Measurements from ENCODE around the gene DDX31. TPM values are rescaled to one million over a fixed set of nuclear protein-coding genes. Genes with fewer than 3 reads are reported as not detected.

Gene DDX31
- total RNA-seq, 1 experiment from 2014 or later = 28.4 TPM

DNA sequence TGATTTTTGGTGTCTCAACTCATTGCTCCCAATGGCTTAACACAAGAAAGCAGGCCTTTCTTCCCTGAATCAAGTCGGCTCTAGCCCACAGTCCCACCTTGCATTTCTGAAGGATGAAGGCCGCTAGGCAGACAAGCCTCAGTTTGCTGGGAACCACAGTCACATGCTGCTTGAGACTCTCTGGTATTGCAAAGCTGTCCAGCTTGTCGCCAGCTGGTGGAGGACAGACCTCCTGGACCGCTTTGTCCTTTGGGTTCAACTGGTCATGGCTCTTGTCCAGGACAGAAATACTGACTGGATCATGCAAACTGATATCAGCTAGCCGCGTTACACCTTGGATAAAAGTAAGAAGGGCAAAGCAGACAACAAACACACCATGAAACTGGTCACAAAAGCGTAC lies 23.1 kb downstream of the DDX31 start:
- Histone ChIP-seq H4K5ac (ENCODE audit: insufficient read length, low read depth, low read length) (no peak overlapping the region), H2BK5ac (ENCODE audit: insufficient read length, low read length) (no peak overlapping the region), H3K4me2 (ENCODE audit: insufficient read depth, insufficient read length, low read length) (no peak overlapping the region), H3K79me2 (ENCODE audit: insufficient read depth, low read length) (no peaks in the 10 kb centered on the region), H4K8ac (replicated peaks; ENCODE audit: insufficient read length, low read depth, low read length) (no peak overlapping the region), H3K18ac (ENCODE audit: insufficient read length, low read depth, low read length) (no peak overlapping the region), H4K91ac (ENCODE audit: insufficient read length, low read depth, low read length) (no peak overlapping the region), H2BK15ac (ENCODE audit: low read depth, low read length) (no peak overlapping the region), H3K79me1 (ENCODE audit: insufficient read depth, low read depth, low read length, poor library complexity, severe bottlenecking) (no peaks in the 10 kb centered on the region), H2BK120ac (ENCODE audit: low read depth, low read length, poor library complexity, severe bottlenecking) (no peak overlapping the region), H3K23me2 (ENCODE audit: insufficient read length, low read depth, low read length, poor library complexity, severe bottlenecking) (no peaks in the 10 kb centered on the region), H4K20me1 (ENCODE audit: control insufficient read depth, insufficient read depth, insufficient read length) (no peaks in the 10 kb centered on the region), H3K14ac (ENCODE audit: insufficient read depth, low read length) (no peak overlapping the region), H3K9ac (ENCODE audit: extremely low read depth, insufficient read length, low read length) (no peak overlapping the region), H3K27me3 (ENCODE audit: insufficient read depth, low read length) (no peaks in the 10 kb centered on the region), H2AK5ac (ENCODE audit: insufficient read length, low read length) (no peak overlapping the region), H2BK20ac (ENCODE audit: low read depth, low read length, poor library complexity, severe bottlenecking) (no peak overlapping the region), H3K4me1 (ENCODE audit: insufficient read depth, low read length) (no peaks in the 10 kb centered on the region), H3K9me3 (ENCODE audit: control insufficient read depth, low read depth, low read length) (no peaks in the 10 kb centered on the region), H3K23ac (ENCODE audit: insufficient read length, low read depth, low read length) (no peak overlapping the region), H3K27ac (ENCODE audit: insufficient read length, low read depth, low read length) (no peak overlapping the region), H3K56ac (ENCODE audit: insufficient read length, low read depth, low read length) (no peak overlapping the region), H3T11ph (ENCODE audit: low read length) (no peak overlapping the region), H3K4ac (ENCODE audit: low read depth, low read length) (no peak overlapping the region), H2BK12ac (ENCODE audit: insufficient read length, low read depth, low read length) (no peak overlapping the region), H2AFZ (ENCODE audit: low read length) (no peak overlapping the region)
- no CpG with 5 or more reads among the region's 7 CpGs for WGBS (ENCODE audit: extremely low coverage, insufficient read length, low lambda C conversion rate)
- TF ChIP-seq, protein P1, sequence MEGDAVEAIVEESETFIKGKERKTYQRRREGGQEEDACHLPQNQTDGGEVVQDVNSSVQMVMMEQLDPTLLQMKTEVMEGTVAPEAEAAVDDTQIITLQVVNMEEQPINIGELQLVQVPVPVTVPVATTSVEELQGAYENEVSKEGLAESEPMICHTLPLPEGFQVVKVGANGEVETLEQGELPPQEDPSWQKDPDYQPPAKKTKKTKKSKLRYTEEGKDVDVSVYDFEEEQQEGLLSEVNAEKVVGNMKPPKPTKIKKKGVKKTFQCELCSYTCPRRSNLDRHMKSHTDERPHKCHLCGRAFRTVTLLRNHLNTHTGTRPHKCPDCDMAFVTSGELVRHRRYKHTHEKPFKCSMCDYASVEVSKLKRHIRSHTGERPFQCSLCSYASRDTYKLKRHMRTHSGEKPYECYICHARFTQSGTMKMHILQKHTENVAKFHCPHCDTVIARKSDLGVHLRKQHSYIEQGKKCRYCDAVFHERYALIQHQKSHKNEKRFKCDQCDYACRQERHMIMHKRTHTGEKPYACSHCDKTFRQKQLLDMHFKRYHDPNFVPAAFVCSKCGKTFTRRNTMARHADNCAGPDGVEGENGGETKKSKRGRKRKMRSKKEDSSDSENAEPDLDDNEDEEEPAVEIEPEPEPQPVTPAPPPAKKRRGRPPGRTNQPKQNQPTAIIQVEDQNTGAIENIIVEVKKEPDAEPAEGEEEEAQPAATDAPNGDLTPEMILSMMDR (conservative IDR thresholded peaks at IDR 0.05) = no peak
- H3K27me3 Mint-ChIP-seq (ENCODE audit: low read depth) = no peaks in the 10 kb centered on the region
- H3K9me3 Mint-ChIP-seq = no peaks in the 10 kb centered on the region
- peaks cover 24 to 71% (median 56%) of the 10 kb centered on the region in 3 experiments for H3K36me3 Mint-ChIP-seq (ENCODE audit: insufficient read depth in 1 of 3, low read depth in 3 of 3)
- H3K4me3 Mint-ChIP-seq = no peak overlapping the region
- no peaks in the 10 kb centered on the region for H3K4me1 Mint-ChIP-seq
- DNase-seq = no peak
- H3K27ac Mint-ChIP-seq = no peak overlapping the region
